ENCODE results near the gene PLEK2.
"Not testable (repeated sequence)": the region's sequence is repeated elsewhere in the genome, so short reads cannot be mapped to it uniquely, and the experiment has no call there.

Gene PLEK2

DNA sequence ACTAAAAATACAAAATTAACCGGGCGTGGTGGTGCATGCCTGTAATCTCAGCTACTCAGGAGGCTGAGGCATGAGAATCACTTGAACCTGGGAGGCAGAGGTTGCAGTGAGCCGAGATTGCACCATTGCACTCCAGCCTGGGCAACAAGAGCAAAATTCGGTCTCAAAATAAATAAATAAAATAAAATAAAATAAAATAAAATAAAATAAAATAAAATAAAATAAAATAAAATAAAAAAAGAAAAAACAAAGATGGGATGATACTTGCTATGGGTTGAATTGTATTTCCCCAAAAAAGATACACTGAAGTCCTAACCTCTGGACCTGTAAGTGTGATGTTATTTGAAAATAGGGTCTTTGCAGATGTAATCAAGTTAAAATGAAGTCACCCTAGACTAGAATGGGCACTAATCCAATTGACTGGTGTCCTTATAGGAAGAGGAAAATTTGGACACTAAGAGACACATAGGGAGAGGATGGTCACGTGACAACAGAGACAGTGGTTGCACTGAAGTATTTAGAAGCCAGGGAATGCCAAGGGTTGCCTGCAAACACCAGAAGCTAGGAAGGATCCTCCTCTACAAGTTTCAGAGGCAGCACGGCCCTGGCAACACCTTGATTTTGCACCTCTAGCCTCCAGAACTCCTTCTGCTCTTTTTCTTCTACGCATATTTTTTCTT is 3.7 kb downstream of the PLEK2 start:
- 88% methylated on average over 3 of the region's 7 CpGs for WGBS (ENCODE audit: insufficient coverage)
- H3K4me1 ChIP-seq (ENCODE audit: control extremely low read depth in 1 of 4, control insufficient read depth in 4 of 4, insufficient read depth in 4 of 4, low read length in 3 of 4); CTCF ChIA-PET; H3K27ac ChIP-seq (ENCODE audit: insufficient read depth in 1 of 2, low read depth in 1 of 2, low read length in 2 of 2, poor library complexity in 1 of 2, severe bottlenecking in 2 of 2); H3K36me3 ChIP-seq (ENCODE audit: control insufficient read depth in 4 of 4, insufficient read depth in 4 of 4, low read length in 3 of 4); H3K4me3 ChIP-seq (ENCODE audit: control insufficient read depth in 1 of 7, extremely low read depth in 1 of 7, insufficient read depth in 4 of 7, low read depth in 2 of 7, low read length in 6 of 7); DNase-seq; POLR2A ChIA-PET; H3K9me3 ChIP-seq (ENCODE audit: control extremely low read depth in 1 of 5, control insufficient read depth in 4 of 5, insufficient read depth in 2 of 5, low read depth in 1 of 5, low read length in 4 of 5): not testable (repeated sequence)
- peaks cover 0 to 27% (median 15%) of the 10 kb centered on the region in 5 experiments for H3K27me3 ChIP-seq (replicated peaks in 2 of 5; ENCODE audit: control insufficient read depth in 4 of 5, insufficient read depth in 5 of 5, low read length in 4 of 5)

DNA sequence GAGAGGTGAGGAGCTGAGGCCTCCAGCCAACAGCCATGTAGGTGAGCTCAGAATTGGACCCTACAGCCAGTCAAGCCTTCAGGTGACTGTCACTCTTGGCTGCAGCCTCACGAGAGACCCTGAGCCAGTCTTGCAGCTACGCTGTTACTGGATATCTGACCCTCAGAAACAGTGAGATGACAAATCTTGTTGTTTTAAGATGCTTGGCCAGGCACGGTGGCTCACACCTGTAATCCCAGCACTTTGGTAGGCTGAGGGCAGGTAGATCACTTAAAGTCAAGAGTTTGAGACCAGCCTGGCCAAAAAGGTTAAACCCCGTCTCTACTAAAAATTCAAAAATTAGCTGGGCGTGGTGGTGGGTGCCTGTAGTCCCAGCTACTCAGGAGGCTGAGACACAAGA is 6.2 kb downstream of the PLEK2 start:
- peaks cover 0 to 7% (median under 1%) of the 10 kb centered on the region in 5 experiments for H3K27me3 ChIP-seq (replicated peaks in 2 of 5; ENCODE audit: control insufficient read depth in 4 of 5, insufficient read depth in 5 of 5, low read length in 4 of 5)
- H3K36me3 ChIP-seq (ENCODE audit: control insufficient read depth in 4 of 4, insufficient read depth in 4 of 4, low read length in 3 of 4): no peaks in the 10 kb centered on the region
- POLR2A ChIA-PET: no interaction called here
- CTCF ChIA-PET: interaction anchor here (1.1 to 1.7 kb wide), 3 partner anchors 9 to 15 kb away, joined by 3 to 4 read pairs (median 4); no protein-coding TSS in a partner anchor
- H3K27ac ChIP-seq (ENCODE audit: insufficient read depth in 1 of 2, low read depth in 1 of 2, low read length in 2 of 2, poor library complexity in 1 of 2, severe bottlenecking in 2 of 2): no peak overlapping the region
- 90% methylated on average over 5 of the region's 5 CpGs for WGBS (ENCODE audit: insufficient coverage)
- no peak overlapping the region for H3K4me3 ChIP-seq (ENCODE audit: control insufficient read depth in 1 of 7, extremely low read depth in 1 of 7, insufficient read depth in 4 of 7, low read depth in 2 of 7, low read length in 6 of 7)
- H3K9me3 ChIP-seq (ENCODE audit: control extremely low read depth in 1 of 5, control insufficient read depth in 4 of 5, insufficient read depth in 2 of 5, low read depth in 1 of 5, low read length in 4 of 5): no peaks in the 10 kb centered on the region
- no peaks in the 10 kb centered on the region for H3K4me1 ChIP-seq (ENCODE audit: control extremely low read depth in 1 of 4, control insufficient read depth in 4 of 4, insufficient read depth in 4 of 4, low read length in 3 of 4)
- DNase-seq: no peak

- no peak for DNase-seq
- Histone ChIP-seq H3K9me3 (ENCODE audit: control extremely low read depth in 1 of 5, control insufficient read depth in 4 of 5, insufficient read depth in 2 of 5, low read depth in 1 of 5, low read length in 4 of 5) (no peaks in the 10 kb centered on the region), H3K36me3 (ENCODE audit: control insufficient read depth in 4 of 4, insufficient read depth in 4 of 4, low read length in 3 of 4) (no peaks in the 10 kb centered on the region), H3K4me1 (ENCODE audit: control extremely low read depth in 1 of 4, control insufficient read depth in 4 of 4, insufficient read depth in 4 of 4, low read length in 3 of 4) (no peaks in the 10 kb centered on the region), H3K4me3 (ENCODE audit: control insufficient read depth in 1 of 7, extremely low read depth in 1 of 7, insufficient read depth in 4 of 7, low read depth in 2 of 7, low read length in 6 of 7) (no peak overlapping the region), H3K27ac (ENCODE audit: insufficient read depth in 1 of 2, low read depth in 1 of 2, low read length in 2 of 2, poor library complexity in 1 of 2, severe bottlenecking in 2 of 2) (no peak overlapping the region), H3K27me3 (replicated peaks in 2 of 5; ENCODE audit: control insufficient read depth in 4 of 5, insufficient read depth in 5 of 5, low read length in 4 of 5) (no peaks in the 10 kb centered on the region)
- ChIA-PET POLR2A (interaction anchor here (0.6 kb wide), 1 partner anchor 11 kb away, joined by 4 read pairs; no protein-coding TSS in a partner anchor), CTCF (interaction anchor here (1.0 to 1.6 kb wide), 5 partner anchors 10 to 24 kb away, joined by 3 to 5 read pairs (median 3); no protein-coding TSS in a partner anchor)
- 94% methylated on average over 2 of the region's 4 CpGs for WGBS (ENCODE audit: insufficient coverage)
Observed at GRCh38 chr14:67400434-67400833, 11.5 kb downstream of the PLEK2 start.

DNA sequence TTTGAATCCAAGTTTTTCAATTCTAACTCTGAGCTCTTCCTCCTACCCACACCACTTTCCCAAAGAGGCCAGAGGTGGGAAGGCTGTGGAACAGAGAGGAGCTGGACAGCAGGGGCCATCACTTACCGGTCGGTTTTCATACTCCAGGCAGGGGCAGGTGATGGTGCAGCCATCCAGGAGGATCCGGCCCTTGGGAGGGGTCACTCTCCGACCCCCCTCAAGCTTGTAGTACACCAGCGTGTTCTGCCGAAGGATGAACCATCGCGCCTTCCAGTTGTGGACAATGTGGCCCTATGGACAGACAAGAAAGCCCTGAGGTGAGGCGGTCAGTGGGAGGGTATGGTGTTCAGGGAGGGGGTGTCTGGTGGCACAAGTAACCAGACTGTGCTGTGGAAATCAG is 14.4 kb downstream of the PLEK2 start:
- no peaks in the 10 kb centered on the region for H3K27me3 ChIP-seq (replicated peaks in 2 of 5; ENCODE audit: control insufficient read depth in 4 of 5, insufficient read depth in 5 of 5, low read length in 4 of 5)
- H3K9me3 ChIP-seq (ENCODE audit: control extremely low read depth in 1 of 5, control insufficient read depth in 4 of 5, insufficient read depth in 2 of 5, low read depth in 1 of 5, low read length in 4 of 5): no peaks in the 10 kb centered on the region
- CTCF ChIA-PET: interaction anchor here (0.9 kb wide), 2 partner anchors 8 to 12 kb away, joined by 3 read pairs; no protein-coding TSS in a partner anchor
- H3K4me1 ChIP-seq (ENCODE audit: control extremely low read depth in 1 of 4, control insufficient read depth in 4 of 4, insufficient read depth in 4 of 4, low read length in 3 of 4): no peaks in the 10 kb centered on the region
- no peak overlapping the region for H3K4me3 ChIP-seq (ENCODE audit: control insufficient read depth in 1 of 7, extremely low read depth in 1 of 7, insufficient read depth in 4 of 7, low read depth in 2 of 7, low read length in 6 of 7)
- no peak overlapping the region for H3K27ac ChIP-seq (ENCODE audit: insufficient read depth in 1 of 2, low read depth in 1 of 2, low read length in 2 of 2, poor library complexity in 1 of 2, severe bottlenecking in 2 of 2)
- H3K36me3 ChIP-seq (ENCODE audit: control insufficient read depth in 4 of 4, insufficient read depth in 4 of 4, low read length in 3 of 4): no peaks in the 10 kb centered on the region
- WGBS (ENCODE audit: insufficient coverage): 97% methylated on average over 9 of the region's 9 CpGs
- POLR2A ChIA-PET: no interaction called here
- DNase-seq: no peak

DNA sequence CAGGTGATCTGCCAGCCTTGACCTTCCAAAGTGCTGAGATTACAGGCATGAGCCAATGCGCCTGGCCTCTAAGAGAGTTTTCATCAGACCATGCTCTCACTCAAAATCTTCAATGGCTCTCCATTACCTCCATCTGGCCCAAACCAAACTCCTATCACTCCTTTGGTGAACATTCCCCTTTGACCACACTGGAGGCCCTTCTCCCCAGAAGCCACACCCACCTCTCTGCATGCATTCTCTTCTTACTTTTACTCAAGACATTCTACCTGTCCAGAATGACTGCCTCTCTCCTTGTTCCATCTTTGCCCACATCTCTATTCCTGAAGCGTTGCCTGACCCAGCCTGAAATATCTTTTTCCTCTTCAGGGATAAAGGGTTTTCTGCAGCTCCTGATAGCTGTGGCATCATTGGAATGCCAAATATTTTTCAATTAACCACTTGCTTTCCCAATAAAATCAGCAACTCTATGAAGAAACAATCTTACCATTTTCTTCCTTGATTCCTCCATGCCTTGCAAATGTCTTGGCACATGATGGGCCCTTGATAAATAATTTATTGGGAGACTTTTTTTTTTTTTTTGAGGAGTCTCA is 15.5 kb downstream of the PLEK2 start:
- POLR2A ChIA-PET: no interaction called here
- WGBS (ENCODE audit: insufficient coverage): 100% methylated on average over 2 of the region's 2 CpGs
- CTCF ChIA-PET: interaction anchor here (1.3 kb wide), 1 partner anchor 10 kb away, joined by 4 read pairs; no protein-coding TSS in a partner anchor
- Histone ChIP-seq H3K9me3 (ENCODE audit: control extremely low read depth in 1 of 5, control insufficient read depth in 4 of 5, insufficient read depth in 2 of 5, low read depth in 1 of 5, low read length in 4 of 5) (no peaks in the 10 kb centered on the region), H3K4me1 (ENCODE audit: control extremely low read depth in 1 of 4, control insufficient read depth in 4 of 4, insufficient read depth in 4 of 4, low read length in 3 of 4) (peaks cover 0 to 5% (median 2%) of the 10 kb centered on the region in 4 experiments), H3K27ac (ENCODE audit: insufficient read depth in 1 of 2, low read depth in 1 of 2, low read length in 2 of 2, poor library complexity in 1 of 2, severe bottlenecking in 2 of 2) (no peak overlapping the region), H3K27me3 (replicated peaks in 2 of 5; ENCODE audit: control insufficient read depth in 4 of 5, insufficient read depth in 5 of 5, low read length in 4 of 5) (no peaks in the 10 kb centered on the region), H3K36me3 (ENCODE audit: control insufficient read depth in 4 of 4, insufficient read depth in 4 of 4, low read length in 3 of 4) (no peaks in the 10 kb centered on the region), H3K4me3 (ENCODE audit: control insufficient read depth in 1 of 7, extremely low read depth in 1 of 7, insufficient read depth in 4 of 7, low read depth in 2 of 7, low read length in 6 of 7) (no peak overlapping the region)
- DNase-seq: no peak

- CTCF ChIA-PET: interaction anchor here (1.1 to 1.3 kb wide), 2 partner anchors 10 to 33 kb away, joined by 3 to 4 read pairs; no protein-coding TSS in a partner anchor
Observed at GRCh38 chr14:67395876-67396189, 16.1 kb downstream of the PLEK2 start.

More at GRCh38 chr14:67395876-67396189, 16.1 kb downstream of the PLEK2 start:
- peaks cover 2 to 12% (median 8%) of the 10 kb centered on the region in 4 experiments for H3K4me1 ChIP-seq (ENCODE audit: control extremely low read depth in 1 of 4, control insufficient read depth in 4 of 4, insufficient read depth in 4 of 4, low read length in 3 of 4)
- H3K27me3 ChIP-seq (replicated peaks in 2 of 5; ENCODE audit: control insufficient read depth in 4 of 5, insufficient read depth in 5 of 5, low read length in 4 of 5): no peaks in the 10 kb centered on the region
- 82% methylated on average over 5 of the region's 5 CpGs for WGBS (ENCODE audit: insufficient coverage)
- no peaks in the 10 kb centered on the region for H3K9me3 ChIP-seq (ENCODE audit: control extremely low read depth in 1 of 5, control insufficient read depth in 4 of 5, insufficient read depth in 2 of 5, low read depth in 1 of 5, low read length in 4 of 5)
- H3K27ac ChIP-seq (ENCODE audit: insufficient read depth in 1 of 2, low read depth in 1 of 2, low read length in 2 of 2, poor library complexity in 1 of 2, severe bottlenecking in 2 of 2): no peak overlapping the region
- no peak for DNase-seq
- POLR2A ChIA-PET: no interaction called here
- H3K4me3 ChIP-seq (ENCODE audit: control insufficient read depth in 1 of 7, extremely low read depth in 1 of 7, insufficient read depth in 4 of 7, low read depth in 2 of 7, low read length in 6 of 7): no peak overlapping the region
- no peaks in the 10 kb centered on the region for H3K36me3 ChIP-seq (ENCODE audit: control insufficient read depth in 4 of 4, insufficient read depth in 4 of 4, low read length in 3 of 4)

All from common myeloid progenitor, CD34-positive (primary cell).